Astrocyte (in vitro differentiated cells and primary cell): ENCODE measurements around the gene CD3G. TPM values are rescaled to one million over a fixed set of nuclear protein-coding genes. Genes with fewer than 3 reads are reported as not detected.

Source experiments
- DNase-seq: peaks from one replicate; pipeline ENCODE4 v3.0.0-alpha.2; 2010; ENCODE audit warnings: low read depth
- FAIRE-seq: peaks from 2 replicates; lab custom pipeline; 2011; peaks lifted over from hg19 to GRCh38; lab: Jason Lieb, UNC
- H2AFZ ChIP-seq: 2 replicates; pipeline ENCODE4 v1.6.0; 2012; ENCODE audit warnings: low read depth, low read length, inconsistent platforms
- H3K27ac ChIP-seq: 2 replicates; pipeline ENCODE4 v1.5.1; 2011; ENCODE audit warnings: low read depth, low read length, inconsistent platforms
- H3K27me3 ChIP-seq: 2 replicates; pipeline ENCODE4 v1.6.0; 2011; ENCODE audit warnings: low read length, inconsistent platforms; ENCODE audit not compliant: insufficient read depth
- H3K36me3 ChIP-seq: 2 replicates; pipeline ENCODE4 v1.5.1; 2011; ENCODE audit warnings: low read length, inconsistent platforms; ENCODE audit not compliant: insufficient read depth
- H3K4me1 ChIP-seq: 2 replicates; pipeline ENCODE4 v1.5.1; 2011; ENCODE audit warnings: low read length, inconsistent platforms; ENCODE audit not compliant: insufficient read depth
- H3K4me2 ChIP-seq: 2 replicates; pipeline ENCODE4 v1.6.0; 2012; ENCODE audit warnings: low read length, inconsistent platforms
- H3K4me3 ChIP-seq: 2 replicates; pipeline ENCODE4 v1.5.1; 2011; ENCODE audit warnings: low read depth, mild to moderate bottlenecking, low read length, inconsistent platforms; ENCODE audit not compliant: insufficient read depth
- H3K79me2 ChIP-seq: 2 replicates; pipeline ENCODE4 v1.6.0; 2012; ENCODE audit warnings: mild to moderate bottlenecking, low read length, inconsistent platforms; ENCODE audit not compliant: insufficient read depth
- H3K9ac ChIP-seq: 2 replicates; pipeline ENCODE4 v1.6.0; 2012; ENCODE audit warnings: mild to moderate bottlenecking, low read length, inconsistent platforms
- H3K9me3 ChIP-seq: 2 replicates; pipeline ENCODE4 v1.5.1; 2012; ENCODE audit warnings: low read depth, mild to moderate bottlenecking, low read length, inconsistent platforms; ENCODE audit not compliant: insufficient read depth
- H4K20me1 ChIP-seq: 2 replicates; pipeline ENCODE4 v1.6.0; 2012; ENCODE audit warnings: low read length, inconsistent platforms; ENCODE audit not compliant: insufficient read depth
- H3K27ac Mint-ChIP-seq: one replicate; pipeline ENCODE4 v1.8.0; 2021; ENCODE audit warnings: mild to moderate bottlenecking, mixed read lengths; ENCODE audit not compliant: unreplicated experiment
- H3K27me3 Mint-ChIP-seq: one replicate; pipeline ENCODE4 v1.8.0; 2021; ENCODE audit warnings: low read depth, mixed read lengths; ENCODE audit not compliant: unreplicated experiment
- H3K36me3 Mint-ChIP-seq: one replicate; pipeline ENCODE4 v1.8.0; 2021; ENCODE audit warnings: low read depth, mixed read lengths; ENCODE audit not compliant: unreplicated experiment
- H3K4me1 Mint-ChIP-seq: one replicate; pipeline ENCODE4 v1.8.0; 2021; ENCODE audit warnings: low read depth, mixed read lengths; ENCODE audit not compliant: unreplicated experiment
- H3K4me3 Mint-ChIP-seq: one replicate; pipeline ENCODE4 v1.8.0; 2021; ENCODE audit warnings: mild to moderate bottlenecking, moderate library complexity, mixed read lengths; ENCODE audit not compliant: unreplicated experiment
- H3K9me3 Mint-ChIP-seq: one replicate; pipeline ENCODE4 v1.8.0; 2021; ENCODE audit warnings: mild to moderate bottlenecking, mixed read lengths; ENCODE audit not compliant: unreplicated experiment
- EZH2 ChIP-seq: IDR thresholded peaks from 2 replicates; pipeline ENCODE4 v1.6.1; 2012; ENCODE audit warnings: mild to moderate bottlenecking, low read length, inconsistent platforms; ENCODE audit not compliant: insufficient read depth
- total RNA-seq: library from RNA; stranded (reverse); gene quantifications from 2 replicates; pipeline ENCODE4 v1.2.1, GENCODE V29; 2021
- TF ChIP-seq, protein P1 (sequence below): IDR thresholded peaks from 2 replicates; pipeline ENCODE4 v1.5.1; 2011; ENCODE audit warnings: low read depth, mild to moderate bottlenecking, inconsistent platforms, low read length, moderate library complexity; ENCODE audit not compliant: insufficient read depth

Gene CD3G
- total RNA-seq, 1 donor from 2014 or later, result not detected

DNA sequence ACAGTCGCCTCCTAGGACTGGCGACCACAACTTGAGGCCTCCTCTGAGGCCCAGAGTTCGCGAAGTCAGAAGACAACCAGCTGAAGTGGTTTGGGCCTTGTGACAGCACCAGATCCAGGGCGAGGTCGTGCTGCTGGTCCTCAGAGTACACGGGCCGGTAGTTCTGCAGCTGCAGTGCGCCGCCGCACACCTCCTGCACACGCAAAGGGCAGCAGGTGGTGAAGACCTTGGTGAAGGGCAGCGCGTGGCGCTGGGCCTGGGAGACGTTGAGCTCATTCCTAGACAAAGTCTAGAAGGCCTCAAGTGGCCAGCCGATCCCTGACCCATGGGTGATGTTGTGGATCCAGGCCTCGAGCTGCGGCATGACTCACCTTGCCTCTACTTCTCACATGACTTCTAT, 21.4 kb upstream of the CD3G start:
- Histone ChIP-seq H4K20me1 (no peaks in the 10 kb centered on the region), H3K36me3 (no peaks in the 10 kb centered on the region), H3K79me2 (no peaks in the 10 kb centered on the region), H3K4me1 (no peaks in the 10 kb centered on the region), H3K4me3 (no peak overlapping the region), H3K27me3 (no peaks in the 10 kb centered on the region), H3K27ac (no peak overlapping the region), H3K9me3 (no peaks in the 10 kb centered on the region), H2AFZ (no peak overlapping the region), H3K4me2 (no peak overlapping the region), H3K9ac (no peak overlapping the region)
- FAIRE-seq (no peak), DNase-seq (no peak)
- Mint-ChIP-seq H3K36me3 (no peaks in the 10 kb centered on the region), H3K9me3 (peaks cover 8% of the 10 kb centered on the region), H3K27me3 (peaks cover 29% of the 10 kb centered on the region), H3K4me3 (no peak overlapping the region), H3K4me1 (no peaks in the 10 kb centered on the region), H3K27ac (no peak overlapping the region)
- TF ChIP-seq, protein P1, sequence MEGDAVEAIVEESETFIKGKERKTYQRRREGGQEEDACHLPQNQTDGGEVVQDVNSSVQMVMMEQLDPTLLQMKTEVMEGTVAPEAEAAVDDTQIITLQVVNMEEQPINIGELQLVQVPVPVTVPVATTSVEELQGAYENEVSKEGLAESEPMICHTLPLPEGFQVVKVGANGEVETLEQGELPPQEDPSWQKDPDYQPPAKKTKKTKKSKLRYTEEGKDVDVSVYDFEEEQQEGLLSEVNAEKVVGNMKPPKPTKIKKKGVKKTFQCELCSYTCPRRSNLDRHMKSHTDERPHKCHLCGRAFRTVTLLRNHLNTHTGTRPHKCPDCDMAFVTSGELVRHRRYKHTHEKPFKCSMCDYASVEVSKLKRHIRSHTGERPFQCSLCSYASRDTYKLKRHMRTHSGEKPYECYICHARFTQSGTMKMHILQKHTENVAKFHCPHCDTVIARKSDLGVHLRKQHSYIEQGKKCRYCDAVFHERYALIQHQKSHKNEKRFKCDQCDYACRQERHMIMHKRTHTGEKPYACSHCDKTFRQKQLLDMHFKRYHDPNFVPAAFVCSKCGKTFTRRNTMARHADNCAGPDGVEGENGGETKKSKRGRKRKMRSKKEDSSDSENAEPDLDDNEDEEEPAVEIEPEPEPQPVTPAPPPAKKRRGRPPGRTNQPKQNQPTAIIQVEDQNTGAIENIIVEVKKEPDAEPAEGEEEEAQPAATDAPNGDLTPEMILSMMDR, result no peak
- TF ChIP-seq EZH2, result no peak

DNA sequence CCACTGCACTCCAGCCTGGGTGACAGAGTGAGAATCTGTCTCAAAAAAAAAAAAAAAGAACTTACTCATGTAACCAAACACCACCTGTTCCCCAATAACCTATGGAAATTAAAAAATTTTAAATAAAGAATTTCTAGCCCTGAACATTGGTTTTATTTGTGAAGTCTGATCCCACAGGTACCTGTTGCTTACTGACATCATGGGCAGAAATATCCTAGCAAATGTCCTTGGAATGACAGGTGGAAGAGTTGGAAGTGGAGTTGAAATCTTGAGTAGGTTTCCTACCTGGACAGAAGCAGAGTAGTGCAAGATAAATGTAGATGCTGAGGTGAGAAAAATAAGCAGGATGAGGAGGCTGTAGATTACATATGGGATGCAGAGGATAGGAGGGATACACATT, 18.9 kb upstream of the CD3G start:
- Mint-ChIP-seq H3K27me3 (peaks cover 30% of the 10 kb centered on the region), H3K4me1 (no peaks in the 10 kb centered on the region), H3K4me3 (no peak overlapping the region), H3K9me3 (peaks cover 9% of the 10 kb centered on the region), H3K36me3 (no peaks in the 10 kb centered on the region), H3K27ac (no peak overlapping the region)
- no peaks in the 10 kb centered on the region for H4K20me1 ChIP-seq
- DNase-seq, result no peak
- no peak overlapping the region for H3K4me2 ChIP-seq
- H3K4me1 ChIP-seq, result no peaks in the 10 kb centered on the region
- H3K4me3 ChIP-seq, result no peak overlapping the region
- no peaks in the 10 kb centered on the region for H3K36me3 ChIP-seq
- FAIRE-seq, result no peak
- no peak overlapping the region for H2AFZ ChIP-seq
- no peak overlapping the region for H3K9ac ChIP-seq
- no peak overlapping the region for H3K27ac ChIP-seq
- H3K27me3 ChIP-seq, result no peaks in the 10 kb centered on the region
- no peaks in the 10 kb centered on the region for H3K9me3 ChIP-seq
- TF ChIP-seq, protein P1, result no peak
- no peak for TF ChIP-seq EZH2
- no peaks in the 10 kb centered on the region for H3K79me2 ChIP-seq

DNA sequence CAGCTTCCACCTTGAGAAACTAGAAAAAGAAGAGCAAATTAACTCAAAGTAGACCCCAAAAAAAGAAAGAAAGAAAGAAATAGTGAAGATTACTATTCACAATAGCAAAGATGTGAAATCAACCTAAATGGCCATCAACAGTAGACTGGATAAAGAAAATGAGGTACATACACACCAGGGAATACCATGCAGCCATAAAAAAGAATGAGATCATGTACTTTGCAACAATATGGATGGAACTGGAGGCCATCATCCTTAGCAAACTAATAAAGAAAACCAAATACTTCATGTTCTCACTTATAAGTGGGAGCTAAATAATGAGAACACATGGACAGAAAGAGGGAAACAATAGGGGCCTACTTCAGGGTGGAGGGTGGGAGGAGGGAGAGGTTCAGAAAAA, 15.4 kb upstream of the CD3G start:
- H3K4me1 Mint-ChIP-seq, result no peaks in the 10 kb centered on the region
- H3K4me2 ChIP-seq, result no peak overlapping the region
- H3K4me3 Mint-ChIP-seq, result no peak overlapping the region
- H3K9me3 Mint-ChIP-seq, result peaks cover 7% of the 10 kb centered on the region
- no peak for FAIRE-seq
- no peaks in the 10 kb centered on the region for H3K9me3 ChIP-seq
- no peaks in the 10 kb centered on the region for H4K20me1 ChIP-seq
- H3K9ac ChIP-seq, result no peak overlapping the region
- no peaks in the 10 kb centered on the region for H3K4me1 ChIP-seq
- peaks cover 18% of the 10 kb centered on the region for H3K27me3 Mint-ChIP-seq
- H3K4me3 ChIP-seq, result no peak overlapping the region
- no peak overlapping the region for H3K27ac Mint-ChIP-seq
- H3K36me3 Mint-ChIP-seq, result no peaks in the 10 kb centered on the region
- DNase-seq, result no peak
- H3K79me2 ChIP-seq, result no peaks in the 10 kb centered on the region
- H3K27ac ChIP-seq, result no peak overlapping the region
- no peaks in the 10 kb centered on the region for H3K27me3 ChIP-seq
- no peaks in the 10 kb centered on the region for H3K36me3 ChIP-seq
- no peak overlapping the region for H2AFZ ChIP-seq
- TF ChIP-seq, protein P1, result no peak
- no peak for TF ChIP-seq EZH2
